Smooth muscle cell (in vitro differentiated cells): ENCODE results near the gene TMEM18. TPM values are rescaled to one million over a fixed set of nuclear protein-coding genes. Genes with fewer than 3 reads are reported as not detected.

Experiments
- DNase-seq: peaks from one replicate; lab custom pipeline; 2025; ENCODE audit not compliant: unreplicated experiment; lab: John Stamatoyannopoulos, UW
- H2AFZ ChIP-seq: fragments of 200-600 bp; sonication (generic); 2 replicates; pipeline ENCODE4 v1.6.0; 2016; ENCODE audit warnings: antibody characterized with exemption, low read depth, mild to moderate bottlenecking
- H3F3A ChIP-seq: fragments of 200-600 bp; sonication (generic); 2 replicates; pipeline ENCODE4 v1.6.0; 2017; ENCODE audit warnings: antibody characterized with exemption, low read depth
- H3K27ac ChIP-seq: fragments of 200-600 bp; sonication (generic); 2 replicates; pipeline ENCODE4 v1.5.1; 2016; ENCODE audit warnings: low read depth, mild to moderate bottlenecking
- H3K27me3 ChIP-seq: fragments of 200-600 bp; sonication (generic); 2 replicates; pipeline ENCODE4 v1.6.1; 2016; ENCODE audit warnings: low read depth, mild to moderate bottlenecking
- H3K36me3 ChIP-seq: fragments of 200-600 bp; sonication (generic); 2 replicates; pipeline ENCODE4 v1.5.1; 2016; ENCODE audit warnings: low read depth
- H3K4me1 ChIP-seq: fragments of 200-600 bp; sonication (generic); 2 replicates; pipeline ENCODE4 v1.5.1; 2016; ENCODE audit warnings: low read depth
- H3K4me2 ChIP-seq: fragments of 200-600 bp; sonication (generic); 2 replicates; pipeline ENCODE4 v1.6.0; 2016; ENCODE audit warnings: mild to moderate bottlenecking
- H3K4me3 ChIP-seq: fragments of 200-600 bp; sonication (generic); 2 replicates; pipeline ENCODE4 v1.5.1; 2016; ENCODE audit warnings: mild to moderate bottlenecking
- H3K79me2 ChIP-seq: fragments of 200-600 bp; sonication (generic); 2 replicates; pipeline ENCODE4 v1.6.0; 2016; ENCODE audit warnings: low read depth, mild to moderate bottlenecking
- H3K9ac ChIP-seq: fragments of 200-600 bp; sonication (generic); 2 replicates; pipeline ENCODE4 v1.6.0; 2016; ENCODE audit warnings: low read depth
- H3K9me3 ChIP-seq: fragments of 200-600 bp; sonication (generic); replicated peaks from 2 replicates; pipeline ENCODE4 v1.5.1; 2016; ENCODE audit warnings: low read depth
- H4K20me1 ChIP-seq: fragments of 200-600 bp; sonication (generic); 2 replicates; pipeline ENCODE4 v1.6.0; 2016; ENCODE audit warnings: low read depth
- WGBS: methylation state at CpG from one replicate; pipeline ENCODE4 v1.1.7; 2016; ENCODE audit warnings: low lambda C conversion rate; 5-methylcytosine and 5-hydroxymethylcytosine counted together
- polyA plus RNA-seq: library from polyadenylated mRNA; unstranded; fragments of >200 nt; fragmentation: Nextera tagmentation; extraction: Ambion mirVana; gene quantifications from 2 replicates; pipeline ENCODE4 v1.2.1, GENCODE V29; 2016
- total RNA-seq: library from RNA; depleted of rRNA; stranded (reverse); fragments of >200 nt; gene quantifications from 2 replicates; pipeline ENCODE4 v1.2.3, GENCODE V29; 2014
- TF ChIP-seq, protein P1 (sequence below): fragments of 200-600 bp; sonication (generic); IDR thresholded peaks from 2 replicates; pipeline ENCODE4 v1.5.1; 2017; ENCODE audit warnings: borderline replicate concordance, mild to moderate bottlenecking, antibody characterized with exemption; ENCODE audit not compliant: insufficient read depth, poor library complexity, severe bottlenecking

The TMEM18 gene
- total and polyA plus RNA-seq, 2 experiments from 2014 or later, result 18.3 to 29.1 TPM

DNA sequence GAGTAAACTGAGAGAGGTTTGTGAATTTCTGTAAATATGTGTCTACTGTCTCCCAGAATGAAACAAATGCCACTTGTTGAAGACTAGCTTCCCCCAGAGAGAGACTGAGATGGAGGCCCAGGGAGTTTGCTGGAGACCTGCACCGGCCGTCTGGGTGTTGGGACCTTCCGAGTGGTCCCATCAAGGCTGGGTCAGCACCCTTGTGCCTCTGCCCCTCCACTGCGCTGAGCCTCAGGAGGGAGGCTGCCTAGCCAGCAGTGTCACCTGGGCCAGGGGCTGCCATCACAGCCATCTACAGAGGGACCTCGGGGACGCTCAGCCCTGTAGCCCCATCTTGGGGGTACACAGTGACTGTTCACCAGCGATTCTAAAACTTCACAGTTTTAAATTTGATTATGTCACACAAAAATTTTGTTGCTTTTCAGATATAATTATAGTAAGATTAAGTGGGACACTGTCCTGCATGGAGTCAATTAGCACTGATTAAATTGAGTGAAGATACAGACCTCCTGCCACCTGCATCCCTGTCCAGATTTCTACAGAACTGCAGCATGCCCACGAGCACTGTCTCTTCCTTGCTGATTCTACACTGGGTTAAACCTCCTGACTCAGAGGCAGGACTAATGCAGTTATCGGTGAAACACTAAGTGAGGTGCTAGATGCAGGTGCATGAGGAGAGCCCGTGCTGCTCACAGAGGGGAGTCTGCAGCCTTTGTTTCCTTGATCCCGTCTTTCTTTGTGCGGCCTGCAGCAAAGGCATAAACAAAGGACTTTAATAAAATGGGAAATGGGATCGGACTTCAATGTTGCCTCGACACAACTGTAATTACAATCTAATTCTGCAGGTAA, 50.5 kb downstream of the TMEM18 start:
- Histone ChIP-seq H3K27ac (no peak overlapping the region), H3K4me3 (no peak overlapping the region), H3K4me2 (no peak overlapping the region), H3K4me1 (peaks cover 17% of the 10 kb centered on the region), H3K27me3 (no peaks in the 10 kb centered on the region), H3K9me3 (no peaks in the 10 kb centered on the region), H3K9ac (no peak overlapping the region), H4K20me1 (no peaks in the 10 kb centered on the region), H3K79me2 (no peaks in the 10 kb centered on the region), H3K36me3 (no peaks in the 10 kb centered on the region), H2AFZ (no peak overlapping the region), H3F3A (no peaks in the 10 kb centered on the region)
- 87% methylated on average over 14 of the region's 14 CpGs for WGBS
- no peak for DNase-seq
- TF ChIP-seq, protein P1, sequence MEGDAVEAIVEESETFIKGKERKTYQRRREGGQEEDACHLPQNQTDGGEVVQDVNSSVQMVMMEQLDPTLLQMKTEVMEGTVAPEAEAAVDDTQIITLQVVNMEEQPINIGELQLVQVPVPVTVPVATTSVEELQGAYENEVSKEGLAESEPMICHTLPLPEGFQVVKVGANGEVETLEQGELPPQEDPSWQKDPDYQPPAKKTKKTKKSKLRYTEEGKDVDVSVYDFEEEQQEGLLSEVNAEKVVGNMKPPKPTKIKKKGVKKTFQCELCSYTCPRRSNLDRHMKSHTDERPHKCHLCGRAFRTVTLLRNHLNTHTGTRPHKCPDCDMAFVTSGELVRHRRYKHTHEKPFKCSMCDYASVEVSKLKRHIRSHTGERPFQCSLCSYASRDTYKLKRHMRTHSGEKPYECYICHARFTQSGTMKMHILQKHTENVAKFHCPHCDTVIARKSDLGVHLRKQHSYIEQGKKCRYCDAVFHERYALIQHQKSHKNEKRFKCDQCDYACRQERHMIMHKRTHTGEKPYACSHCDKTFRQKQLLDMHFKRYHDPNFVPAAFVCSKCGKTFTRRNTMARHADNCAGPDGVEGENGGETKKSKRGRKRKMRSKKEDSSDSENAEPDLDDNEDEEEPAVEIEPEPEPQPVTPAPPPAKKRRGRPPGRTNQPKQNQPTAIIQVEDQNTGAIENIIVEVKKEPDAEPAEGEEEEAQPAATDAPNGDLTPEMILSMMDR, result no peak

DNA sequence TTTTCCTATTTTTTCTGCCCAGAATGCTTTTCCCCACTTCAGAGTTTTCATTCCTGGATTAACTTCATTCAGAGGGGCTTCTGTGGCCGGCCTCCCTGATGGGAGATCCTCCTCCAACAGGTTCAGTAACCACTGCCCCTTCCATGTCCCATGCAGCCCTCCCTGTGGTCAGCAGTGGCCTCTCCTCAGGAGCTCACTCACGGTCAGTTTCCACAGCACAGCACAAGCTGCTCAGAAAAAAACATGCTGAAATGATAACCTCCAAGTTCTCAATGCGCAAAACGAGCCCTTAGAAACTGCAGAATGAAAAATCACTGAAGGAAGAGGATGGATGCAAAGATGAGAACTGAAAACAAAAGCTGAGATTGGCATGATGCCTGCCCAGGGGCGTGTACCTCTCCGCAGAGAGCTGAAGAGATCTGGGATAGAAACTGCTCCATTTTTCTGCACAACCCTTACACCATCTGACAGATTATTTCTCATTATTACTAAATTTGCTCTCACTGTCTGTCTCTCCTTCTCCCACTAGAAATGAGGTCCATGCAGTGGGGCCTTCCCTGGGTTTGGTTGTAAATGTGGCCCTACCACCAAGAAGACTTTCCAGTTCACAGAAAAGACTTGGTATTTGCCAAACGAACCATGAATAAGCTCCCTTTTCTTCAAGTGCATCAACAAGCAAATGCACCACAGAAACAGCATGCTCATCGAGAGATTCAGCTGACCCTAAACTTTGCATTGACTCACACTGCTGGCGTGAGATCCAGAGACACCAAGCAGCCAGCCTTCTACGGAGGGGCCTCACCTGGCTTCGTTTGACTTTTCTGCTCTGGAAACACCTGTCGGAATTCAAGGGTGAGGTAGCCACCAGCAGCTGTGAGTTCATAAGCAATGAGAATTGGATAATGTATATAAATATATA, 51.5 kb downstream of the TMEM18 start:
- H3F3A ChIP-seq, result no peaks in the 10 kb centered on the region
- no peaks in the 10 kb centered on the region for H3K27me3 ChIP-seq
- H3K9me3 ChIP-seq, result no peaks in the 10 kb centered on the region
- no peaks in the 10 kb centered on the region for H3K36me3 ChIP-seq
- 84% methylated on average over 12 of the region's 12 CpGs for WGBS
- H3K4me3 ChIP-seq, result no peak overlapping the region
- no peaks in the 10 kb centered on the region for H4K20me1 ChIP-seq
- no peaks in the 10 kb centered on the region for H3K79me2 ChIP-seq
- DNase-seq, result no peak
- H3K9ac ChIP-seq, result no peak overlapping the region
- no peak overlapping the region for H2AFZ ChIP-seq
- TF ChIP-seq, protein P1, result no peak
- no peak overlapping the region for H3K27ac ChIP-seq
- H3K4me2 ChIP-seq, result no peak overlapping the region
- peaks cover 17% of the 10 kb centered on the region for H3K4me1 ChIP-seq

DNA sequence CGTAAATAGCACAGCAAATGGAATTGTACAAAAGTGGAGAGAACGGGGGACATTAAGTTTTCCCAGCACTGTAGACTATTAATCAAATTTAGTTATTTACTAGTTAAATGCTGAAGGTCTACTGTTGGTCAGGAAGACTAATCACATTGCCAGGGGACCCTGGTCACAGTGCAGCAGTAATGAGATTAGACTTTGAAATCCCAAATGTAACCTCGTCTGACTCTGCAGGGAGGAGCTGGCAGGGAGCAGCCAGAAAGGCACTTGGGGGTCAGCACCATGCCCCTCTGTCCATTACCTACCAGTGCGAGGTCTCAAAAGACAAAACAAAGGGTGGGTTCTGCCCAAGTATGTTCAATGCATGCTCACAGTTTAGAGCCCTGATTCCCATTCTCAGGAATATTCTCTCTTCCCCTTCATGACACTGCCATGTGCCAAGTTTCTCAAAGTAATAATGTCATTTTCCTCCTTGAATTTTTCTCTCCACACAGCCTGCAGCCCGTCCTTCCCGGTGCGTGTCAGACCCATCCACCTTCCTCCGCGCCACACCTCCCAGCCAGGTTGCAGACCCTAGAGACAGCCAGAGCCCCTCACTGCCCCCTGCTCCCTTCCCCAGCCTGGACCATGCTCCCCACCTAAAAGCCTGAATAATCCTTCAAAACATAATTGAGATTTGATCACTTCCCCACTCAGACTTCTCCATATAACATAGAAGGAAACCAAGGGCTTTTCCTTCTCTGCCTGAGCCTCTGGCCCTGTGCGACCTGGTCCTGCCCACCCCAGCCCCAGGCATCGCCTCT, 52.5 kb downstream of the TMEM18 start:
- WGBS, result 86% methylated on average over 11 of the region's 11 CpGs
- Histone ChIP-seq H3K9me3 (no peaks in the 10 kb centered on the region), H3K79me2 (no peaks in the 10 kb centered on the region), H3K4me3 (no peak overlapping the region), H3K27ac (no peak overlapping the region), H3K36me3 (no peaks in the 10 kb centered on the region), H3K4me2 (no peak overlapping the region), H3K4me1 (peaks cover 17% of the 10 kb centered on the region), H3F3A (no peaks in the 10 kb centered on the region), H3K9ac (no peak overlapping the region), H4K20me1 (no peaks in the 10 kb centered on the region), H2AFZ (no peak overlapping the region), H3K27me3 (no peaks in the 10 kb centered on the region)
- TF ChIP-seq, protein P1, result no peak
- no peak for DNase-seq
